ENCODE measurements around the gene PCED1A.

GRCh38 chr20:2809690-2810089, 30.8 kb downstream of the PCED1A start:
- TF ChIP-seq CTCF (IDR thresholded peaks at IDR 0.05; ENCODE audit: low read length) = no peak
- no peak for TF ChIP-seq EZH2 (IDR thresholded peaks at IDR 0.05; ENCODE audit: borderline replicate concordance, low read length)

All from OCI-LY1 (cell line).